ENCODE data around the gene CNTN5. TPM values are rescaled to one million over a fixed set of nuclear protein-coding genes. Genes with fewer than 3 reads are reported as not detected.

CNTN5 gene
- polyA plus RNA-seq, 1 of the 3 experiments (the other 2 are of a cell fraction), result not detected

- Histone ChIP-seq H3K9me2 (no peaks in the 10 kb centered on the region), H3K36me3 (replicated peaks in 1 of 2; ENCODE audit: control insufficient read depth in 1 of 2, insufficient read depth in 2 of 2, low read length in 1 of 2) (no peaks in the 10 kb centered on the region), H3K9ac (no peak overlapping the region), H3K4me3 (ENCODE audit: low read depth in 2 of 2, low read length in 1 of 2) (no peak overlapping the region), H3K4me2 (no peak overlapping the region), H3K27ac (ENCODE audit: low read depth in 2 of 2, low read length in 1 of 2) (no peak overlapping the region), H3F3A (replicated peaks; ENCODE audit: insufficient read depth) (no peaks in the 10 kb centered on the region), H3K27me3 (ENCODE audit: insufficient read depth) (no peaks in the 10 kb centered on the region), H3K79me2 (ENCODE audit: insufficient read depth) (no peaks in the 10 kb centered on the region), H3K9me3 (no peaks in the 10 kb centered on the region), H4K20me1 (ENCODE audit: insufficient read depth) (no peaks in the 10 kb centered on the region), H3K4me1 (ENCODE audit: control insufficient read depth in 1 of 2, insufficient read depth in 2 of 2, low read depth in 1 of 2, low read length in 1 of 2) (no peaks in the 10 kb centered on the region), H2AFZ (ENCODE audit: low read depth) (no peak overlapping the region)
- no peak for TF ChIP-seq RAD21 (IDR thresholded peaks at IDR 0.05; ENCODE audit: low read length)
- no peak for TF ChIP-seq TAF1 (IDR thresholded peaks at IDR 0.05; ENCODE audit: borderline replicate concordance, low read depth, low read length)
- no peak for TF ChIP-seq TEAD4 (IDR thresholded peaks at IDR 0.05; ENCODE audit: borderline replicate concordance, insufficient read depth)
- no peak for TF ChIP-seq MAX (IDR thresholded peaks at IDR 0.05; ENCODE audit: low read depth)
- no peak for TF ChIP-seq RFX5 (IDR thresholded peaks at IDR 0.05; ENCODE audit: low read length)
- 1% methylated on average over 4 of the region's 4 CpGs for WGBS (ENCODE audit: low lambda C conversion rate)
- DNase-seq, result no peak
- ChIA-PET CTCF (interaction anchor here (1.4 kb wide), 1 partner anchor 29 kb away, joined by 3 read pairs; no protein-coding TSS in a partner anchor), POLR2A (no interaction called here)
Measured at GRCh38 chr11:100068116-100068515, 1047.4 kb downstream of the CNTN5 start.

GRCh38 chr11:100072131-100072530 lies 1051.4 kb downstream of the CNTN5 start:
- Histone ChIP-seq H3K27me3 (ENCODE audit: insufficient read depth) (no peaks in the 10 kb centered on the region), H3K4me1 (ENCODE audit: control insufficient read depth in 1 of 2, insufficient read depth in 2 of 2, low read depth in 1 of 2, low read length in 1 of 2) (no peaks in the 10 kb centered on the region), H3K4me3 (ENCODE audit: low read depth in 2 of 2, low read length in 1 of 2) (no peak overlapping the region), H3F3A (replicated peaks; ENCODE audit: insufficient read depth) (no peaks in the 10 kb centered on the region), H3K36me3 (replicated peaks in 1 of 2; ENCODE audit: control insufficient read depth in 1 of 2, insufficient read depth in 2 of 2, low read length in 1 of 2) (no peaks in the 10 kb centered on the region), H3K4me2 (no peak overlapping the region), H3K79me2 (ENCODE audit: insufficient read depth) (no peaks in the 10 kb centered on the region), H2AFZ (ENCODE audit: low read depth) (no peak overlapping the region), H3K9me2 (no peaks in the 10 kb centered on the region), H3K9ac (no peak overlapping the region), H3K27ac (ENCODE audit: low read depth in 2 of 2, low read length in 1 of 2) (no peak overlapping the region), H3K9me3 (no peaks in the 10 kb centered on the region), H4K20me1 (ENCODE audit: insufficient read depth) (no peaks in the 10 kb centered on the region)
- ChIA-PET POLR2A (no interaction called here), CTCF (no interaction called here)
- TF ChIP-seq IRF3 (IDR thresholded peaks at IDR 0.05; ENCODE audit: low read depth, low read length) (no peak), FOXJ3 (CRISPR knock-in tag; IDR thresholded peaks at IDR 0.05) (no peak), EP300 (IDR thresholded peaks at IDR 0.05; ENCODE audit: borderline replicate concordance in 1 of 2, low read depth in 1 of 2, low read length in 1 of 2) (no peak), TEAD4 (IDR thresholded peaks at IDR 0.05; ENCODE audit: borderline replicate concordance, insufficient read depth) (no peak), CTCF (IDR thresholded peaks at IDR 0.05) (no peak), RXRA (IDR thresholded peaks at IDR 0.05; ENCODE audit: borderline replicate concordance, low read depth) (no peak), GABPA (IDR thresholded peaks at IDR 0.05; ENCODE audit: low read depth) (no peak), CHD2 (IDR thresholded peaks at IDR 0.05; ENCODE audit: low read length, partially characterized antibody) (no peak), FOXM1 (IDR thresholded peaks at IDR 0.05; ENCODE audit: low read depth) (no peak), FOSL2 (IDR thresholded peaks at IDR 0.05; ENCODE audit: borderline replicate concordance, low read depth) (no peak), RCOR1 (IDR thresholded peaks at IDR 0.05; ENCODE audit: low read length) (no peak)
- no peak for DNase-seq

All from SK-N-SH (cell line).